GM18907 (cell line): Measurements from ENCODE around the gene CAMK1D.

Source experiments
- ATAC-seq: cut with Tn5 transposase; IDR thresholded peaks from one replicate; pipeline ENCODE4 v1.9.1; 2021; ENCODE audit warnings: mild to moderate bottlenecking, moderate library complexity; ENCODE audit not compliant: unreplicated experiment

The CAMK1D gene

DNA sequence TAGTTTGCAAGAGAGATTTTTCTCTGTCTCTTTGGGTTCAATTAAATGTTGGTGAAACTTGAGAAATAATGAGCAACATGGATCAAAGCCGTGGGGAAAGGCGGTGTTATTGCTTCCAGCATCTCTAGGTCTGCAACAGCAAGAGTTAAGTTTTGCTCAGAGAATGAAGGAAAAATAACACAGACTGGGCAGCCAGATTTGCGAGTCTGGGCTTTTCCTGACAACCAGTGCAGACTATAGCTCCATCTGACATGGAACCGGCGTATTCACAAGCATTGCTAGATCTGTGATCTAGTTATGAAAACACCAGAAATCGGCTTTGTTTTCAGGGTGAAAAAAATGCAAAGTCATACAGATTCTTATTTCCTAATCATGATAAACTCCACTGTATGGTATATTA, 110.4 kb downstream of the CAMK1D start:
- ATAC-seq = no peak

- no peak for ATAC-seq
Measured at GRCh38 chr10:12463459-12463838, 114.1 kb downstream of the CAMK1D start.

- no peak for ATAC-seq
Measured at GRCh38 chr10:12465385-12466136, 116.2 kb downstream of the CAMK1D start.

GRCh38 chr10:12466704-12467305, 117.5 kb downstream of the CAMK1D start:
- no peak for ATAC-seq

DNA sequence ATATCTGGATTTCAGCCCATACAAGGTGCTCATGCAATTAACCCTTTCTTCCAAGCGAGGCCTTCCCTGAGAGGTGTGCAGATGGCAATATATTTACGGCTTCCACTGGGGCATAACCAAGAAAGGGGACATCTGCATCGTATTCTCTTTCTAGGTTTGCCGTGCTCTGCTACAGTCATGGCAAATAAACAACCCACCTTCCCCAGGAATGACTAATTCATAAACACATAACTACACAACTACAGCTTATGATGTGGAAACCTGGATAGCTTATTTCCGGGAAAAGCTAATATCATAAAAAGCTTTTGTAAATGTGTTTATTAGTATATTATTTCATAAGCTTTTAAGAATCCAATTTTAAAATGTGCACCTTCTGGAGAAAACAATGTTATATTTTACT, 120.0 kb downstream of the CAMK1D start:
- no peak for ATAC-seq

DNA sequence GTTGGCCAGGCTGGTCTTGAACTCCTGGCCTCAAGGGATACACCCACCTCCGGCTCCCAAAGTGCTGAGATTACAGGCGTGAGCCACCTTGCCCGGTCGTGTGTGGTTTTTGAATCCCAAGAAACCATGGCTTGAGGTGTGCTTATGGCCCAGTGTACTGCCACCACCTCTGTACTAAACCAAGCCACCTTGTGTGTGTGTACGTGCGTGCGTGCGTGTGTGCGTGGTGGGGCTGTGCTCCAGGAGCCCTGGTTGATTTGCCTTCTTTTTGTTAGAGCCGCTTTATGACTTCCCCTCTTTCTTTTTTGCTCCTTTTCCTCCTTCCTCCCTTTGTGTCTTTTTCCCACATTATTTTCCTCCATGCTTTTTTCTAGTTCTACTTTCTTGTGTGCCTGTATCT, 121.4 kb downstream of the CAMK1D start:
- ATAC-seq = no peak

DNA sequence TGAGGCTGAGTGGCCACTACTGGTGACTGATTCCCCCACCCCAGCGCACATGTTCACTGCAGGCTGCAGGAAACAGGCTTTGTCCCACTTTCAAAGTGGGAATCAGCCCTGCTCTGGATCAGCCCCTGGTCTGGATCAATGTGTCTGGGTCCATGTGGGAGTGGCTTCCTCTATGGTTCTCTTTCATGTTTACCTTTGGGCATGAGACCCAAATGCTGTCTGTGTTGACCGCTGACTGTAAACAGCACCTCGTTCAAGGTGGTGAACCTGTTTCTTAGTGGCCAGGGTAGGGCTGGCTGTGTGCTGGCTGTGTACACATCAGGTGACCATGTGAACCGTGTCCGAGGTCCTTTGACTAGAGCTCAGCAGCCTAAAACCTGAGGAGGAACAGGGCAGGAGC, 121.8 kb downstream of the CAMK1D start:
- ATAC-seq = no peak

GRCh38 chr10:12473491-12473890, 124.1 kb downstream of the CAMK1D start:
- no peak for ATAC-seq

DNA sequence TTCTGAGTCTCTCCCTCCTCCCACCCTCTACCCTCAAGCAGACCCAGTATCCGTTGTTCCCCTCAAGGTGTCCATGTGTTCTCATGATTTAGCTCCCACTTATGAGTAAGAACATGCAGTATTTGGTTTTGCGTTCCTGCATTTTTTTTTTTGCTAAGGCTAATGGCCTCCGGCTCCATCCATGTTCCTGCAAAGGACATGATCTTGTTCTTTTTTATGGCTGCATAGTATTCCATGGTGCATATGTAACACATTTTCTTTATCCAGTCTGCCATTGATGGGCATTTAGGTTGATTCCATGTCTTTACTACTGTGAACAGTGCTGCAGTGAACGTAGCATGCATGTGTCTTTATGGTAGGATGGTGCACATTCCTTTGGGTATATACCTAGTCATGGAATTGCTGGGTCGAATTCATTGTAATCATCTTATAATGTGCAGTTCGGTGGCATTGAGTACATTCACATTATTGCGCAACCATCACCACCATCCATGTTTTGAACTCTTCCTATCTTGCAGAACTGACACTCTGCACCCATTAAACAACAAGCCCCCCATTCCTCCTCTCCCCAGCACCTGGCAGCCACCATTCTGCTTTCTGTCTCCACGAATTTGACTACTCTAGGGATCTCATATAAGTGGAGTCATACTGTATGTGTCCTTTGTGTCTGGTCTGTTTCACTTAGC, 125.5 kb downstream of the CAMK1D start:
- ATAC-seq = no peak

DNA sequence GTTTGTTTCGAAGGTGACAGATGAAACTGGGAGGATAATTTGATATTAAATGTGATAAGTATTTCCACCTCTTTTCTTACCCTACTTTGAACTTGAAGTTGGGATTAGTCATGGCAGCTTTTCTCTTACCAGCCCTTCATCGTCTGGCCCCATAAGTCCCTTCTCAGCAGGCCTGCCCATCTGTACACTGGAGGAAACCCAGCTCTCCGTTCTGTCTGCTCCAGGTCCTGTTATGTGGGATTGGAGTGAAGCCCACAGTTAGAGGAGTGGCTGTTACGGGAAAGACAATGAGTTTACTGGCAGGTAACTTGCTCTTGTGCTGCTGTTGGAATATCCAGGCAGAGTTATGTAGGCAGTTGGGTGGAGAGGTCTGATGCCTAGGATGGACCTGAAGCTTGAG, 127.3 kb downstream of the CAMK1D start:
- no peak for ATAC-seq

- no peak for ATAC-seq
Measured at GRCh38 chr10:12479437-12479844, 130.1 kb downstream of the CAMK1D start.

GRCh38 chr10:12479924-12480323, 130.6 kb downstream of the CAMK1D start:
- no peak for ATAC-seq

- ATAC-seq = no peak
Measured at GRCh38 chr10:12480440-12480839, 131.1 kb downstream of the CAMK1D start.

DNA sequence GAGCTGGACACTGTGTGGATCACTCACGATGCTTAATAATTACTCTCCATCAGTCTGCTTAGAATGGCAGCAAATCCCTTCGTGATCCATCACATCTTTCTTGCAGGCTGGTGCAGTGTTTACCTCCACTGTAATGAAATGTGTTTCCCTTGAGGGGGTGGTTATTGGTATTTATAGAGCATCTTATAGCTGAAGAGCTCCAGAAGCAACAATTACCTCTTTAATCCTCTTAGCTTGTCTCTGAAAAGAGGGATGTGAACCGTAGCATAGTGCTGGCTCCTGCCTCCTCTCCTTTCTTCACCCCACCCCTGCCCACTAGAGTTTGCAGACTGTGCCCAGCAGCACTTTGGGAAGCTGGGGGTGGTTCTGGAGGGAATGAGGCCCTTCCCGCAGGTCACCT, 132.6 kb downstream of the CAMK1D start:
- ATAC-seq = no peak

DNA sequence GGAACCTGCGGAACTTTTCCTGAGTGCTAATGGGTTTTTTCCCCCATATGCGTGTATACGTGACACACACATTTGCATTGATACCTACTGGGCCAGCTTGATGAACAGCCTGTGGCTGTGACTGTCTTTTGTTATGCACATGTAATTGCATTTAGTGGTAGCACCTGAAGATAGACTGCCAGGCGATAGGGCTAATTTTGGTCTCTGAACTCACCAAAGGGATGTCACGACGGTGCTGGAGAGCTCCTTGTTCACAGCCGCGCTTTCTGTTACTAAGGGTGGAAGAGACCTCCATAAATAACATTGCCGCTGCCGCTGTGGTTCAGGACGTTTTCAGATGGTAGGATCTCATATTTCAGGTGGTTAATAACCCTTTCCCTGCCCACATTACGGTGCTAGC, 133.2 kb downstream of the CAMK1D start:
- ATAC-seq = no peak

DNA sequence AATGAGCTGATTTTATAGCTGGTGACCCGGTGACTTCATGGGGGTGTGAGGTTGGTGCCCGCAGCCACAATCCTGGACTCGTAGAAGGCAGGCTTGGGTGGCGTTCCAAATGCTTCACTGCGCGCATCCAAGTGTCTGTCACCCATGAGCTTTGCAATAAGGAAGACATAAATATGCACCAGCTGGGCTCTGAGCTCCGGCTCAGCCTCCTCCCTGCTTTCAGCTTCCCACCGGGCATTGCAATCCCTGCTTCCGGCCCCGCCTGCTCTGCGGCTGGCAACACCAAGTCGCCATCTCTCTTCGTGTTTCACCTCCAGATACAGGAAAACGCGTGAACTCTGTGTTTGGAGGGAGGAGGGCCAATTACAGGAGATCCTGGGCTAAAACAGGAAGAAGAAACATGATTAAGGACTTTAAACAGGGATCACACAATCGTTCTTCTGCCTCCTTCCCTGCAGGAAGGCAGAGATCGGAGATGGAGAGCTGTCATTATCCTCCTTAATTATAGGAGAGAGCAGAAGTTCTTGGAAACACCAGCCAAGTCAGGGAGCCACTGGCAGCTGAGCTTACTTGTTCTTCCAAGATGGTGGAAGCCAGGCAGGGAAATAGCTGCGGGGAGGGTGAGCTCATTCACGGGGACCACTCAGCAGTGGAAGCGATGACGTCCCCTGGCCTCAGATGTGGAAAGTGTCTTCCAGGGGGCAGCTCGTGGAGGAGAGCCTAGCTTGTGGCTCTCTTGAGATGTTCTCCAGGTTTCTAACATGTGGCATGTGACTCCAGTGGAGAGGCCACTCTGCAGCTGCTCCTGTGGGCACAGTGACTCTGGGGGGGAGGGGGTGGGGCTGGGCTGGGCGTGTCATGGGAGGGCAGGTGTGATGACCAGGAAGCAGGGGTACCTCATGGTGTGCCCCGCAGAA, 134.9 kb downstream of the CAMK1D start:
- no peak for ATAC-seq

DNA sequence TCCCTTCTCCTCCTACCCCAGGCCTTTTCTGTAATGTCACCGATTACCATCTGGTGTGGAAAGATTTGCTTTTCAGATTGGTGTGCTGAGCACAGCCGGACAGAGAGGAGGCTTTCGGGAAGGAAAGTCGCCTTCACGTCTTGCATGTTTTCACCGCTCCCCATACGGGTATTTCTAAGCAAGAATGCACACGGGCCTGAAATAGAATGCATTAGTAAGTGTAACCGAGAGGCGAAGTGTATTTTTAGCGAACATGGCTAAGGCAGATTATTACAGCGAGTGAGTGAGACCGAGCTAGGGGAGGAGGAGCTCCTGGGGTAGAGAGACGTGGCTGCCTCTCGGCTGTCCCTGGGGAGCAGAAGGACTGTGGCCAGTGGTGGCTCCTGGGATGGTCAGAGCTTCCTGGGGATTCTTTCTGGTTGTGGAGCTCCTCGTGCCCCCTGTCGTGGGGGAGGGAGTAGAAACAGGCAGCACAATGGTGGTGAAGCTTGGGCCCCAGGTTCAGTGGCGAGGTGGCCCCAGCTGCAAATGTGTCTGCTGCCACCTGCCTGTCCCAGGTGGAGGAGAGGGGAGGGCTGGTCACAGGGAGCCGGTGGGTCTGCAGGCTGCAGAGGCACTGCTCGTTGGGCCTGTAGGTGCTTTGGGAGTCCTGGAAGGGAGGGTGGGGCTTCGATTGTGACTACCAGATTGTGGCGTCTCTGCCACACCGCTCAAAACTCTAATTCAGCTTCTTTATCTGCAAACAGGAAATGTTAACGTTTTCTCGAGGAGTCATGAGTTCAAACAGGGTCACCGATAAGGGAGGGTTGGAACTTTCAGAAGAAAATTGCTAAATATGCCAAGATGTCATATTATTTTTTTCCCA, 135.8 kb downstream of the CAMK1D start:
- peak; percentile 42 for ATAC-seq

DNA sequence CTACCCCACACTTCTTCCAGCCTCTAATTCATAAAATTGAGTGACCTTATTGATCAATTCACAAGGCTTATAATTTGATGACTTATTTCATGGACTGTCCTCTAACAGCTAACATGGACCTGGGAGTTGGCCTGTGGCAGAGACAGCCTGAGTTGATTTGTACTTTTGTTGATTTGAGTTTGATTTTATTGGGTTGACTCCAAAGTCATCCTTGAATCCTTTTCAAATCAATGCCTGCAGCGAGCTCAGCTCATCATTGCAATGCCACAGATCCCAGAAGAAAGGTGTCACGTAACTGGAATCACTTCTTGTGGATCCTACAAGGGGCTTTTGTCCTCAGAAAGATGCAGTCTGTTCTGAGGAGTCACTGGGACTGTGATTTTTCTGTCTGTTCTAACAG, 138.0 kb downstream of the CAMK1D start:
- no peak for ATAC-seq

- no peak for ATAC-seq
Measured at GRCh38 chr10:12488626-12489025, 139.3 kb downstream of the CAMK1D start.

DNA sequence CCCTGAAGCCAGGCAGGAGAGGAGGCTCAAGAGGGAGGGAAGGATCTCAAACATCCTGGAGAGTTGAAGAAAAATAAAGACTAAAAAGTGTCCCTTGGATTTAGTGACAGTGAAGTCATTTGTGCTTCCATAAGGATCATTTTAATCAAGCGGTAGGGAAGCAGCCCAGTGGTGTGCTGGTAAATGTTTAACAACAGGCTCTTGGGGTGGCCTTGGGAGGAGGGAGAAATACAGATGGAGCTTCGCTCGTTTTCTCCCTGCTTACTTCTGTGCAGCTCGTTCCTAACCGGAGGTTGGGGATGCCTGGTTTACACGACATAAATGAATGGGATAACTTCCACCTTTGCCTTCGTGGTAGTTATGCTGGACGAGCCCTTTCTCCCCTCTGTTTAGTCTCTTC, 140.0 kb downstream of the CAMK1D start:
- no peak for ATAC-seq
